ENCODE measurements around the gene PSMF1. TPM values are rescaled to one million over a fixed set of nuclear protein-coding genes. Genes with fewer than 3 reads are reported as not detected.

PSMF1 gene, protein sequence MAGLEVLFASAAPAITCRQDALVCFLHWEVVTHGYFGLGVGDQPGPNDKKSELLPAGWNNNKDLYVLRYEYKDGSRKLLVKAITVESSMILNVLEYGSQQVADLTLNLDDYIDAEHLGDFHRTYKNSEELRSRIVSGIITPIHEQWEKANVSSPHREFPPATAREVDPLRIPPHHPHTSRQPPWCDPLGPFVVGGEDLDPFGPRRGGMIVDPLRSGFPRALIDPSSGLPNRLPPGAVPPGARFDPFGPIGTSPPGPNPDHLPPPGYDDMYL
- polyA plus RNA-seq (ENCODE audit: insufficient read length in 10 of 10), result 100 to 1,000 TPM in 5 of 10 donors, 10 to 100 TPM in 5; 78.2 to 123 (median 98.1) TPM
- long read RNA-seq, donor 1, full-length matches to known transcripts, result 31 of 43 reads
- long read RNA-seq, donor 1, partial matches to known transcripts, result 12 of 43 reads
- long read RNA-seq, donor 1, other reads (novel, unspliced or antisense), result 0 of 43 reads
- long read RNA-seq, donor 2, full-length matches to known transcripts, result 25 of 34 reads
- long read RNA-seq, donor 2, partial matches to known transcripts, result 9 of 34 reads
- long read RNA-seq, donor 2, other reads (novel, unspliced or antisense), result 0 of 34 reads
- long read RNA-seq, donor 3, result 0 reads
- long read RNA-seq, donor 4, full-length matches to known transcripts, result 16 of 22 reads
- long read RNA-seq, donor 4, partial matches to known transcripts, result 6 of 22 reads
- long read RNA-seq, donor 4, other reads (novel, unspliced or antisense), result 0 of 22 reads
- long read RNA-seq, donor 5, full-length matches to known transcripts, result 41 of 68 reads
- long read RNA-seq, donor 5, partial matches to known transcripts, result 27 of 68 reads
- long read RNA-seq, donor 5, other reads (novel, unspliced or antisense), result 0 of 68 reads
- long read RNA-seq, donor 6, full-length matches to known transcripts, result 30 of 36 reads
- long read RNA-seq, donor 6, partial matches to known transcripts, result 6 of 36 reads
- long read RNA-seq, donor 6, other reads (novel, unspliced or antisense), result 0 of 36 reads
- long read RNA-seq, donor 7, full-length matches to known transcripts, result 29 of 29 reads
- long read RNA-seq, donor 7, partial matches to known transcripts, result 0 of 29 reads
- long read RNA-seq, donor 7, other reads (novel, unspliced or antisense), result 0 of 29 reads
- long read RNA-seq, donor 8, full-length matches to known transcripts, result 14 of 41 reads
- long read RNA-seq, donor 8, partial matches to known transcripts, result 27 of 41 reads
- long read RNA-seq, donor 8, other reads (novel, unspliced or antisense), result 0 of 41 reads
- long read RNA-seq, donor 9, full-length matches to known transcripts, result 4 of 4 reads
- long read RNA-seq, donor 9, partial matches to known transcripts, result 0 of 4 reads
- long read RNA-seq, donor 9, other reads (novel, unspliced or antisense), result 0 of 4 reads

DNA sequence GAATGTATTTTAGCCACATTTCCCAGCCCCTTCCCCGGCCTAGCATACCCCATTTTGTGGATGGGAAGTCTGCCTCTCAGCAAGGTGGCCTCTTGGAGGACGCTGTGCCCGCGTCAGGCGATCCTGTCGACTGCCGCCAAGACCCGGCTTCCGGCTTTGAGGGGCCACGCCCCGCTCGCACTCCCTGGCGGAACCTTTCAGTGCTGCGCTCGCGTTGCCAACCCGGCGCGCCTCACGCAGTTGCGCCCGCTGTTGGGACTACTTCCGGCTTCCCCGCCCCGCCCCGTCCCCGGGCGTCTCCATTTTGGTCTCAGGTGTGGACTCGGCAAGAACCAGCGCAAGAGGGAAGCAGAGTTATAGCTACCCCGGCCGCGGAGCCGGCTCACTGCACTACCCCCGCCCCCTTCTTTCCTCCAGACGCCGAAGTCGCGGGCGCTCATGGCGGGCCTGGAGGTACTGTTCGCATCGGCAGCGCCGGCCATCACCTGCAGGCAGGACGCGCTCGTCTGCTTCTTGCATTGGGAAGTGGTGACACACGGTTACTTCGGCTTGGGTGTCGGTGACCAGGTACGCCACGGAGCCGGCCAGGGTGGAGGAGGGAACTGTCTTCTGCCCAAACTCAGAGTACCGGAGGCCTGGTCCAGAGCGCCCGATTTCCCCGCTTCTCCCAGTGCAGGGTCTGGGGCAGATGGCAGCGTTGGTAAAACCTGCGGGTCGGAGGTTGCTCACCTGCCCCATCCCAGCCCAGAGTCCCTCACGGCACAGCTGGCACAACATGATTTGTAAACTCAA lies at the start of gene PSMF1:
Gene PSMF1 (plus strand): TSS at position 267 of the 792 bp plus-strand sequence. CDS start 172 bp downstream, at position 439.
- peak; percentile 89 to 96 (median 95) for DNase-seq

DNA sequence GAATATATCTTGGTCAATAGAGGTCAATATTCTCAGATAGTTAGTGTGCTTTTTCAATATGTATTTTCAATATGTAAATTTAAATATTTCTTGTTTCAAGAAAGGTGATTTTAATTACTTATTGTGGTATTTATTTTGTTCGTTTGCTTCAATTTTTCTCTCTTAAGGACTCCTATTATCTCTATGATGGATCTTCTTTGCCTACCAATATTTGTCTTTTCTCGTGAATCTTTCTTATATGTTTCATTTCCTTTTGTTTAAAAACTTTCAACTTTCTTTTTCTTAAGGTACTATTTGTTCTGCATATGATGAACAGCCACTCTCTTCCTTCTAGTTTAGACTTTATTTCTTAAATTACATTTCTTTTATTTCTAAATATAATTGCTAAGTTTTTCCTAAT lies 46.1 kb upstream of the PSMF1 start:
- DNase-seq, result no peak

- no peak for DNase-seq
Measured at GRCh38 chr20:1075616-1076015, 42.8 kb upstream of the PSMF1 start.

DNA sequence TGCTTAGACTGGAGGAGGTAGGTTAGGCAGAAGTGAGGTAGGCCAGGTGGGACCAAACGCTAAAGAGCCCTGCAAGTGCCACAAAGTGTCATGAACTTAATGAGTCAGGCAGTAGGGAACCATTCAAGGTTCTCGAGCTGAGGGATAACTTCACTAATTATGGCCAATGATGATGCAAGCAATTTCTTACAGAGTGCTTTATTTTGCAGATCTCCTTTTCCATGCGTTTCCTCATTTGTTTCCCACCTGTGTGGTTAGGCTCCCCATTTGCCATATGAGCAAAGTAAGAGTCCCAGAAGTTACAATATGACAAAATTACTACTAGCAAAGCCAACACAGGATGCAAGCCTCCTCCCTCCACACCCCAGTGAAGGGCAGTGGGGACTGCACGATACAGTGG lies 36.5 kb upstream of the PSMF1 start:
- DNase-seq, result no peak

GRCh38 chr20:1083431-1084080 lies 34.8 kb upstream of the PSMF1 start:
- no peak for DNase-seq

GRCh38 chr20:1085492-1086276 lies 32.7 kb upstream of the PSMF1 start:
- DNase-seq, result no peak

DNA sequence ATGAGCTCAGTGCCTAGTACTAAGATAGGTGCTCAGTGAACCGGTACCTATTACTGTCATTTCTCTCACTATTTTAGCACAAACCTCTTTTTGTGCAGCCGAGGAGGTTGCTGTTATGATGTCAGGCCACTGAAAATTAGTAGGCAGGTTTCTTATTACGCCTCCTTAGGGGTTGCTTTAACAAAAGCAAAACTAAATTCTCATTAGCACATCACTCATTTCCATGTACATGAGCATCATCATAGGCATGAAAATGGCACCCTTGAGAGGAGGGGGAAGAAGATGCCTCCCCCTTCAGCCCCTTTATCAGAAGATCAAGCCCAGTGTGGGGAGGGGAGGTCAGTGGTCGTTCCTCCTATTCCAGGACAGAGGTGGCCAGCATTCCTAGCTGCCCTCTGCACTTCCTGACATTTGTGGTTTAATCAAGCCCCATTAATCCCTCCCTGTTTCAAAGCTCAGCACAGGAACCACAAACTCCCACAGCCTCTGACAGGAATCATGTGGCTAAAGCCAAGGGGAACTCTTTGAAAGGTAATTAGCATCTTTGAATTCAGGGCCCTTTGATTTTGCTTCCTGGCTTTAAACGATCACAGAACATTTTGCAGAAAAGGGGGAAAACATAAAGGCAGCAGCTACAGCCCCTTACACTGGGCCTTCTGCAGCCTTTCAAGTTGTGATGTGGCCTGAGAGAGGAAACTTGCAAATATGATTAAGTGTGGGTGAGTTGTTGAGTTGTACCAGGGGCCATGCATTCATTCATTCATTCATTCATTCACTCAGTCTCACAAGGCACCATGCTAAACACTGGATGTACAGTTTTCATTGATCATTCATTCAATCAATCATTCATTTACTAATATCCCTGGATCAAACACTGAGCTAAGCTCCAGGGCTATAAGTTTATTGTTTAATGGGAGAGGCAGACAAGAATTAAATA lies 31.9 kb upstream of the PSMF1 start:
- no peak for DNase-seq

DNA sequence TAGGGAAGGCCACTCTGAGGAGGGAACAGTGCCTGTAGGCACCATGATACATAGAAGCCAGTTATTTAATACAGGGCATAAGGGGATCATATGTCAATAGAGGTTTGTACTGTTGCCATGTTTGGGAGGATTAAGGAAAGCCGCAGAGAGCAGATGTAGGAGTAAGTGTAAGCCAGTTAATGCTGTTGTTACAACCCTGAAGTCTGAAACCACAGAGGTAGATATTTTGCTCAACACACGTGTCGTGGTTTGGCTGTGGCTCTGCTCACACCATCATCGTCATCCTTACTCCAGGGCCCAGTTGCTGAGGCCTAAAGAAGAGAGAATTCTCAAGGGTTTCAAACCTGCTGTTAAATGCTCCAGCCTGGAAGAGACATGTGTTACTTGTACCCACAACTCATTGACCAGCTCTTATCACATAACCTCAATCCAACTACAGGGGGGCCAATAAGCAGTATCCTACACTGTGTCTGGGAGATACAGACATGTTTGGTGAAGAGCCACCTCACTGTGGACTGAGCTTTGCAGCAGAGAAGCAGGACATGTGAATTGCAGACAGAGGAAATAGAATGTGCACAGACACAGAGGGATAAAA lies 31.0 kb upstream of the PSMF1 start:
- peak in 2 of 3 donors; percentile 1 to 7 for DNase-seq

DNA sequence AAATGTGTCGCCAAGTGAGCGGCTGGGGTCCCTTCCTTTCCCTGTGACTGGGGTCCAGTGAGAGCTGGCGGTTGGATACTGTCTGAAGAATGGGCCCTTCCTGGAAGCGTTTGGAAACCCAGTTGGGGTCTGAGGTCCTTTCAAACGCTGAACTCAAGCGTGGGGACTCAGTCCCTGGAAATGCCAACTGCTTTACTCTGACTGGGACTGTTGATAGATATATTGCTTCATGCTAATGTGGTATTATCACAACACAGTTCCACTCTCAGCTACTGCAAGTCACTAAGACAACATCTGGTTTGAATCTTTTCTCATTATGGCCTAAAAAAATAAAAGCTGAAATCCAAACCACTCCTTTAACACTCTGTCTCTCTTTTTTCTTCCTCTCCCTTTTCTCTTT lies 23.7 kb upstream of the PSMF1 start:
- peak in 1 of 3 donors; percentile 9 for DNase-seq

DNA sequence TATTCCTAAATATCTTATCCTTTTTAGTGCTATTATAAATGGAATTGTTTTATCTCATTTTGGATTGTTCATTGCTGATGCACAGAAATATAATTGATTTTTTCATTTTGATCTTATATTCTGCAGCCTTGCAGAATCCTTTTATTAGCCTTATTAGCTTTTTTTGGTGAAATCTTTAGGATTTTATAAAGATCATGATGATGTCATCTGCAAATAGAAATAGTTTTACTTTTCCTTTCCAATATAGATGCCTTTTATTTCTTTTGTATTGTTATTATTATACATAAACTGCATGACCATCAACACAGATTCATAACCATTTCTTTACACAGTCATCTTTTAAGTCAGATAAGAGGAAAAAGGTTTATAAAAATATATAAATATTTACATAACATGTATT lies 16.9 kb upstream of the PSMF1 start:
- no peak for DNase-seq

- no peak for DNase-seq
Measured at GRCh38 chr20:1102016-1102415, 16.4 kb upstream of the PSMF1 start.

DNA sequence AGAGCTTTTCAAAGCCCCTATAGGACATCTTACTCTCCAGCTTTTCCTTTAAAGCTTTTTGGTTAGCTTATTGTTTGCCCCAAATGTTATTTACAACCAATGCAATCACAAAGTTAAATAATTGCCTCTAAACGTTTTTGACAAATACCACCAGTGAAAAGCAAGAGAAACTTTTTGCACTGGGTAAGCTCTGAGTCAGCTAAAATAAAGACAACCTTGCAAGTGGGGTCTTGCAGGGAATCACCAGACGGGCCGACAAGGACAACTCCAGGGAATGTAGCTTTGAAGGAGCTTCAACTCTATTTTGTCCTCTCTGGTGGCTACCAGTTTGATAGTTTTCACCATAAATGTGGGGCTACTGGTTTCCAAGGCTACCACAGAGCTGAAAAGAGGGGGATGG lies 14.7 kb upstream of the PSMF1 start:
- no peak for DNase-seq

DNA sequence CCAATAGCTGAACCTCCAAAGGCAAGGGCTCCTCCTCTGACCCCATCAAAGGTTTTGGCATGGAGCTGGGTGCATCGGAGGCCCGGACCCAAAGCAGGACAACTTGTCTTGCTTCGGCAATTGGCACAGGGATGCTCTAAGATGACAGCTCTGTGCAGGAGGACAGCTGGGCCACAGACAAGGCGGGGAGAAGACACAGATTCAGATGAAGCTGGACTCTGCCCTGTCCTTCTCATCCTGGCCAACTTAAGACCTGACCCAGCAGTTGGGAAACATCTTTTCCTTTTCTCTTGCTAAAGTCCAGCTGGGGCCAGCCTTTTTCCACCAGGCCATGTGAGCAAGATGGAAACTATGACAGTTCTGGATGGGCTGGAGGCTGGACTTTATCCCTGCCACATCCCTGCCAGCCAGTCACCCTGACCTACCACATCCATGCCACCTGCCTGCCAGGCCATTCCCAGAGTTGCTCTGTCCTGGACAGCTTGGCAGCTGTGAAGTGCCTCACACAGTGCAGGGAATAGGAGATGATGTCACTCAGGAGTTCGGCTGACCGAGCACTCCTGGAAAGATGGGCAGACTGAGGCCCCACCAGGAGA lies 12.7 kb upstream of the PSMF1 start:
- DNase-seq, result no peak

- DNase-seq, result no peak
Measured at GRCh38 chr20:1107176-1107575, 11.2 kb upstream of the PSMF1 start.

- DNase-seq, result peak in 2 of 3 donors; percentile 11 to 37
Measured at GRCh38 chr20:1108437-1108920, 9.9 kb upstream of the PSMF1 start.

DNA sequence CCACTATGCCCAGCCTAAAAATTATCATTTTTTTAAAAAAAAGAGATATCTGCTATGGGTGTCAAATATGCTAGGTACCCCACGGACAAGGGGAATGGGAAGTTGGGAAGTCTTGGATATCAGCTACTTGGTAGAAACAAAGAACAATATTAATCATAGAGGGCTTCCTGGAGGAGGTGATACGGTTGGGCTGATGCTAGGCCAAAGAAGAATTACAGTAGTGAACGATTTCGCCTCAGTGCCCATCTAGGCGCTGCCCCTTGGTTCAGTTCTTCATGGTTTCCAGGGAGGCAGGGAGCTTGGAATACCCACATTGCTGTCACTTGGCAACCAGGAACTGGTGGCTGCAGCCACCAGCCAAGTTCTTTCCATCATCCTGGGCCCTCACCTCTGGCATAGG lies 5.5 kb upstream of the PSMF1 start:
- DNase-seq, result no peak

DNA sequence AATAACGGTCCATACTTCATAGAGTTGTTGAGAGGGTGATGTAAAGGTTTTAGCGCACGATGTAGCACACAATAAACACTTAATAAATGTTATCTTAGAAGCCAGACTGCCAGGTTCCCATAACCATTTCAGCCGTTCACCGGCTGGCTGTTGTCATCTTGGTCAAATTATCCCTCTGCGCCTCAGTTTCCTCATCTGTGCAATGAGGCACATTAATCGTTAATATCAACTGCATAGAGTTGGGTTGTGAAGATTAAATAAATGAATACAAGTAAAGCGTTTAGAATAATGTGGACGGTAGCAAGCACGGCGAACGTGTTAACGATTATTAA lies 432 bp upstream of the PSMF1 start:
- DNase-seq, result no peak

Measured in muscle of back (tissue), 13 donors.